Esophagus muscularis mucosa (tissue), 4 donors: ENCODE results near the gene EGFL6. TPM values are rescaled to one million over a fixed set of nuclear protein-coding genes. Genes with fewer than 3 reads are reported as not detected.
"Not testable (repeated sequence)": the region's sequence is repeated elsewhere in the genome, so short reads cannot be mapped to it uniquely, and the experiment has no call there.

Experiments used
- DNase-seq: peaks from one replicate; pipeline ENCODE4 v3.0.0-alpha.2; 2017; ENCODE audit errors: extremely low spot score
- H3K27ac ChIP-seq, 4 donors: fragments of 200-600 bp; sonication (generic); replicated peaks in 1 of 4; 1 replicate in 3 of 4; 2 replicates in 1 of 4; pipeline ENCODE4 v1.5.1; 2016 to 2019; ENCODE audit warnings: mild to moderate bottlenecking in 1 of 4
- H3K27me3 ChIP-seq, 4 donors: fragments of 200-600 bp; sonication (generic); one replicate each; pipeline versions ENCODE4 v1.5.1 to v1.6.0; 2016 to 2019
- H3K36me3 ChIP-seq, 4 donors: fragments of 200-600 bp; sonication (generic); one replicate each; pipeline ENCODE4 v1.5.1; 2016 to 2019
- H3K4me1 ChIP-seq, 4 donors: fragments of 200-600 bp; sonication (generic); one replicate each; pipeline ENCODE4 v1.5.1; 2016 to 2019
- H3K4me3 ChIP-seq, 4 donors: fragments of 200-600 bp; sonication (generic); 1 replicate in 2 of 4; 2 replicates in 2 of 4; pipeline ENCODE4 v1.5.1; 2016 to 2019; ENCODE audit warnings: mild to moderate bottlenecking in 4 of 4, moderate library complexity in 1 of 4
- H3K9me3 ChIP-seq, 4 donors: fragments of 200-600 bp; sonication (generic); 1 replicate in 3 of 4; 2 replicates in 1 of 4; pipeline ENCODE4 v1.5.1; 2016 to 2019
- EP300 ChIP-seq: sonication (generic); formaldehyde crosslinking; IDR thresholded peaks from one replicate; pipeline ENCODE4 v1.6.1; 2017; ENCODE audit warnings: antibody characterized with exemption
- POLR2A ChIP-seq: fragments of 450-650 bp; IDR thresholded peaks from one replicate; pipeline ENCODE4 v1.6.1; 2017; ENCODE audit warnings: antibody characterized with exemption, moderate library complexity, mild to moderate bottlenecking, low read depth
- POLR2AphosphoS5 ChIP-seq, 2 donors: sonication (generic); formaldehyde crosslinking; IDR thresholded peaks; one replicate each; pipeline ENCODE4 v1.6.1; 2017; ENCODE audit warnings: antibody characterized with exemption in 2 of 2
- WGBS: methylation state at CpG from one replicate; pipeline ENCODE4 v1.1.5; 2018; 5-methylcytosine and 5-hydroxymethylcytosine counted together
- intact Hi-C: fragments of 100-400 bp; cut with DNase I; formaldehyde crosslinking; loops from one replicate; pipeline ENCODE4 v1.15.1; 2023
- total RNA-seq, 4 donors: library from RNA; depleted of rRNA; stranded (reverse); fragments of >200 nt; gene quantifications; one replicate each; pipeline versions ENCODE4 v1.1.0 to v1.2.1, GENCODE V29; 2016
- TF ChIP-seq, protein P1 (sequence below), 3 experiments: fragments of 200-600 bp in 2 of 3; fragments of 450-650 bp in 1 of 3; sonication (generic) in 2 of 3; IDR thresholded peaks; one replicate each; pipeline ENCODE4 v1.5.1; 2017 to 2019; ENCODE audit warnings: antibody characterized with exemption in 3 of 3, mild to moderate bottlenecking in 2 of 3, moderate library complexity in 1 of 3

The EGFL6 gene
- total RNA-seq, 4 donors from 2014 or later: 0.17 to 0.19 TPM; not detected in 2

DNA sequence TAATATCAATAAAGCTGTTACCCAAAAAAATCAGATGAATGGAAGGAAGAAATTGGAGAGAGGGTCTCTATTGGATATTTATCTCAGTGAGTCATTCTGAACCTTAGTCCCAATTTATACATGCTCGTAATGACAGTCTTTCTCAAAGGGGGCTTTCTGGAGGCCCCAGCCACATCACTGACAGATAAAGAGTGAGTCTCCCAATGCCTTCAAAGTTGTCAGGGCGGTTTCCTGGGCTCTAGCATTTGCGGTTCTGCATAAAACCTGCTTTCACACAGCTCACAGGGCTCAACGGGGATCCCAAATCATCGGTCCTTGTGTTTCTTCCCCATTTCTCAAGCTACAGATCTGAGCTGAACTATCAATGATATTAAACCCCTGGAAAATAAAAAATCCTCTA, 100.8 kb downstream of the EGFL6 start:
- no peak overlapping the region for H3K27ac ChIP-seq
- no peaks in the 10 kb centered on the region for H3K9me3 ChIP-seq
- TF ChIP-seq, protein P1, sequence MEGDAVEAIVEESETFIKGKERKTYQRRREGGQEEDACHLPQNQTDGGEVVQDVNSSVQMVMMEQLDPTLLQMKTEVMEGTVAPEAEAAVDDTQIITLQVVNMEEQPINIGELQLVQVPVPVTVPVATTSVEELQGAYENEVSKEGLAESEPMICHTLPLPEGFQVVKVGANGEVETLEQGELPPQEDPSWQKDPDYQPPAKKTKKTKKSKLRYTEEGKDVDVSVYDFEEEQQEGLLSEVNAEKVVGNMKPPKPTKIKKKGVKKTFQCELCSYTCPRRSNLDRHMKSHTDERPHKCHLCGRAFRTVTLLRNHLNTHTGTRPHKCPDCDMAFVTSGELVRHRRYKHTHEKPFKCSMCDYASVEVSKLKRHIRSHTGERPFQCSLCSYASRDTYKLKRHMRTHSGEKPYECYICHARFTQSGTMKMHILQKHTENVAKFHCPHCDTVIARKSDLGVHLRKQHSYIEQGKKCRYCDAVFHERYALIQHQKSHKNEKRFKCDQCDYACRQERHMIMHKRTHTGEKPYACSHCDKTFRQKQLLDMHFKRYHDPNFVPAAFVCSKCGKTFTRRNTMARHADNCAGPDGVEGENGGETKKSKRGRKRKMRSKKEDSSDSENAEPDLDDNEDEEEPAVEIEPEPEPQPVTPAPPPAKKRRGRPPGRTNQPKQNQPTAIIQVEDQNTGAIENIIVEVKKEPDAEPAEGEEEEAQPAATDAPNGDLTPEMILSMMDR (IDR thresholded peaks at IDR 0.05): no peak
- TF ChIP-seq EP300 (no peak), POLR2A (no peak), POLR2AphosphoS5 (IDR thresholded peaks at IDR 0.05) (no peak)
- intact Hi-C loops: no loop called here
- H3K4me1 ChIP-seq: peaks cover 8 to 21% (median 17%) of the 10 kb centered on the region in 4 donors
- DNase-seq: no peak
- no peaks in the 10 kb centered on the region for H3K36me3 ChIP-seq
- no peaks in the 10 kb centered on the region for H3K27me3 ChIP-seq
- WGBS: 88% methylated on average over 5 of the region's 5 CpGs
- H3K4me3 ChIP-seq: no peak overlapping the region

- Histone ChIP-seq H3K9me3 (no peaks in the 10 kb centered on the region), H3K27me3 (no peaks in the 10 kb centered on the region), H3K27ac (no peak overlapping the region), H3K4me1 (peaks cover 0 to 9% (median 4%) of the 10 kb centered on the region in 4 donors), H3K36me3 (no peaks in the 10 kb centered on the region), H3K4me3 (no peak overlapping the region)
- no peak for DNase-seq
- intact Hi-C loops: no loop called here
- TF ChIP-seq POLR2AphosphoS5 (IDR thresholded peaks at IDR 0.05) (no peak), EP300 (no peak), POLR2A (no peak)
- TF ChIP-seq, protein P1 (IDR thresholded peaks at IDR 0.05): no peak
Measured at GRCh38 chrX:13673016-13673415, 103.6 kb downstream of the EGFL6 start.

DNA sequence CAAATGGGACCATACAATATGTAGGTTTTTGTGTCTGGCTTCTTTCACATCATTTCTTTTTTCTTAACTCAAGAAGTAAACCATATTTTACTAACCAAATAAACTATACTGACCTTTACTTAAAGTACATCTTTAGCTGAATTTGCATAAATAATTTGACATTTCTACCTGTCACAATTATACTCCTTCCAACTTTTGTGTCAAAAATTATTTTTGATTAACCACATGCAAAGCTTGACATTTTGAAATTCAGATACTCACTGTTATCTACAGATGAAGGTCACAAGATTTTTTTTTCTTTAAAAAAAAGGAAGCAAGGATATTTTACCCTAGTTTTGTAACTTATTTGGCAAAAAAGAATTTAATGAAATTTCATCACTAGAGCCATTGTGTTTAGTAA, 107.5 kb downstream of the EGFL6 start:
- no peak overlapping the region for H3K4me3 ChIP-seq
- H3K27ac ChIP-seq: no peak overlapping the region
- H3K27me3 ChIP-seq: no peaks in the 10 kb centered on the region
- TF ChIP-seq POLR2AphosphoS5 (IDR thresholded peaks at IDR 0.05) (no peak), POLR2A (no peak), EP300 (no peak)
- TF ChIP-seq, protein P1 (IDR thresholded peaks at IDR 0.05): no peak
- no peak for DNase-seq
- H3K4me1 ChIP-seq: no peaks in the 10 kb centered on the region
- no peaks in the 10 kb centered on the region for H3K9me3 ChIP-seq
- intact Hi-C loops: no loop called here
- H3K36me3 ChIP-seq: no peaks in the 10 kb centered on the region

DNA sequence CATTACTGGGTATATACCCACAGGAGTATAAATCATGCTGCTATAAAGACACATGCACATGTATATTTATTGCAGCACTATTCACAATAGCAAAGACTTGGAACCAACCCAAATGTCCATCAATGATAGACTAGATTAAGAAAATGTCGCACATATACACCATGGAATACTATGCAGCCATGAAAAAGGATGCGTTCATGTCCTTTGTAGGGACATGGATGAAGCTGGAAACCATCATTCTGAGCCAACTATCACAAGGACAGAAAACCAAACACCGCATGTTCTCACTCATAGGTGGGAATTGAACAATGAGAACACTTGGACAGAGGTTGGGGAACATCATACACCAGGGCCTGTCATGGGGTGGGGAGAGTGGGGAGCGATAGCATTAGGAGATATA, 110.3 kb downstream of the EGFL6 start:
- H3K4me3 ChIP-seq, H3K36me3 ChIP-seq, intact Hi-C loops, H3K27me3 ChIP-seq, DNase-seq, H3K4me1 ChIP-seq, H3K27ac ChIP-seq, H3K9me3 ChIP-seq: not testable (repeated sequence)
- 87% methylated on average over 4 of the region's 4 CpGs for WGBS

DNA sequence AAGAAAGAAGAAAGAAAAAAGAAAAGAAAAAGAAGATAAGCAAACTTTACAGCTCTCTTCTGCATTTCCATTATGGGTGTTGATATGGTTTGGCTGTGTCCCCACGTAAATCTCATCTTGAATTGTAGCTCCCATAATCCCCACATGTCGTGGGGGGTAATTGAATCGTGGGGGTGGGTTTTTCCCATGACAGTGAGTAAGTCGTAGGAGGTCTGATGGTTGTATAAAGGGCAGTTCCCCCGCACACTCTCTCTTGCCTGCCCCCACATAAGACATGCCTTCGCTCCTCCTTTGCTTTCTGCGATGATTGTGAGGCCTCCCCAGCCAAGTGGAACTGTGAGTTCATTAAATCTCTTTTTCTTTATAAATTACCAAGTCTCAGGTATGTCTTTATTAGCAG, 112.2 kb downstream of the EGFL6 start:
- intact Hi-C loops: no loop called here
- no peaks in the 10 kb centered on the region for H3K27me3 ChIP-seq
- TF ChIP-seq POLR2AphosphoS5 (IDR thresholded peaks at IDR 0.05): no peak
- TF ChIP-seq, protein P1 (IDR thresholded peaks at IDR 0.05): no peak
- no peak for TF ChIP-seq POLR2A
- no peak for TF ChIP-seq EP300
- H3K4me3 ChIP-seq: no peak overlapping the region
- DNase-seq: no peak
- H3K27ac ChIP-seq: no peak overlapping the region
- H3K36me3 ChIP-seq: no peaks in the 10 kb centered on the region
- H3K9me3 ChIP-seq: no peaks in the 10 kb centered on the region
- 79% methylated on average over 7 of the region's 7 CpGs for WGBS
- no peaks in the 10 kb centered on the region for H3K4me1 ChIP-seq

Other genes starting within 250 kb of the EGFL6 start
- not detected for gene ATXN3L, start 249.5 kb upstream of the EGFL6 start, total RNA-seq
- gene TCEANC, start 83.5 kb downstream of the EGFL6 start, total RNA-seq: 1 to 10 TPM; 3.5 to 7.1 (median 4.0) TPM
- gene RAB9A, start 119.5 kb downstream of the EGFL6 start, total RNA-seq: 10 to 100 TPM; 20.8 to 33.1 (median 25.4) TPM
- 10 to 100 TPM; 13.1 to 20.4 (median 15.2) TPM for gene TRAPPC2, start 165.0 kb downstream of the EGFL6 start, total RNA-seq
- gene OFD1, start 165.1 kb downstream of the EGFL6 start, total RNA-seq: 10 to 100 TPM; 12.6 to 17.2 (median 14.8) TPM
- 10 to 100 TPM; 33.2 to 57.2 (median 45.2) TPM for gene GPM6B, start 247.5 kb downstream of the EGFL6 start, total RNA-seq